SK-N-SH treated with all-trans-retinoic acid at 6 μM for 48 hours (cell line): ENCODE measurements around the gene SLC26A8.

Experiments
- GLIS3 ChIP-seq: fragments of 250-450 bp; sonication (Bioruptor Pico); IDR thresholded peaks from 2 replicates; pipeline ENCODE4 v1.5.0; 2020; ENCODE audit warnings: mild to moderate bottlenecking, moderate library complexity
- ZFP3 ChIP-seq: fragments of 250-450 bp; sonication (Bioruptor Pico); IDR thresholded peaks from 2 replicates; pipeline ENCODE4 v1.5.0; 2020; ENCODE audit warnings: mild to moderate bottlenecking, moderate library complexity
- TF ChIP-seq, protein P1 (sequence below): fragments of 250-450 bp; sonication (Bioruptor Pico); IDR thresholded peaks from 2 replicates; pipeline ENCODE4 v1.8.0; 2021; ENCODE audit warnings: low read depth, mild to moderate bottlenecking, moderate library complexity, borderline replicate concordance

DNA sequence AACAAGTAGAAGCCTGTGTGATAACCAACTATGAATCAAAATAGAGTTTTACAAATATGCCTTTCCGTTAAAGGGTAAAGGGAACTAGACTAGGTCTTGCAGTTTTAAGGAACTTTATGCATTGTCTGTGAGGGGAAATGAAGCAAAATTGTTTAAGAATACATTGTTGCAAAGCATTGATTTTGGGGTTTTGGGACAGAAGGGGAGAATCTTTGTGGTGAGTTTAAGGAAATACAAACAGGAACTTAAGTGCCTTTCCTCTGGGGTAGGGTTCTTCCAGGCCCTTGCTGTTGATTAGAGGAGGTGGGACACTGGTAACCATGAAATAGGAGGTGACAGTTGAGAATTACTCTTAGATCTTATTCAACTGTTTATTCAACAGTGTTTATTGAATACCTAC lies 7.8 kb upstream of the SLC26A8 start:
- no peak for TF ChIP-seq GLIS3
- TF ChIP-seq ZFP3: no peak
- TF ChIP-seq, protein P1, sequence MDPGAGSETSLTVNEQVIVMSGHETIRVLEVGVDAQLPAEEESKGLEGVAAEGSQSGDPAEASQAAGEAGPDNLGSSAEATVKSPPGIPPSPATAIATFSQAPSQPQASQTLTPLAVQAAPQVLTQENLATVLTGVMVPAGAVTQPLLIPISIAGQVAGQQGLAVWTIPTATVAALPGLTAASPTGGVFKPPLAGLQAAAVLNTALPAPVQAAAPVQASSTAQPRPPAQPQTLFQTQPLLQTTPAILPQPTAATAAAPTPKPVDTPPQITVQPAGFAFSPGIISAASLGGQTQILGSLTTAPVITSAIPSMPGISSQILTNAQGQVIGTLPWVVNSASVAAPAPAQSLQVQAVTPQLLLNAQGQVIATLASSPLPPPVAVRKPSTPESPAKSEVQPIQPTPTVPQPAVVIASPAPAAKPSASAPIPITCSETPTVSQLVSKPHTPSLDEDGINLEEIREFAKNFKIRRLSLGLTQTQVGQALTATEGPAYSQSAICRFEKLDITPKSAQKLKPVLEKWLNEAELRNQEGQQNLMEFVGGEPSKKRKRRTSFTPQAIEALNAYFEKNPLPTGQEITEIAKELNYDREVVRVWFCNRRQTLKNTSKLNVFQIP (CRISPR knock-in tag): no peak
